Stimulated activated CD4-positive, alpha-beta T cell treated with anti-CD3 and anti-CD28 coated beads, TNF-alpha, amount 100 ng/mL, for 24 hours (primary cell): ENCODE measurements around the gene TUBB3.
"Not testable (repeated sequence)": the region's sequence is repeated elsewhere in the genome, so short reads cannot be mapped to it uniquely, and the experiment has no call there.

ENCODE experiments used
- DNase-seq, 3 experiments: peaks; one replicate each; pipeline ENCODE4 v3.0.0-alpha.2; 2020; ENCODE audit warnings: low read depth in 3 of 3

The TUBB3 gene

DNA sequence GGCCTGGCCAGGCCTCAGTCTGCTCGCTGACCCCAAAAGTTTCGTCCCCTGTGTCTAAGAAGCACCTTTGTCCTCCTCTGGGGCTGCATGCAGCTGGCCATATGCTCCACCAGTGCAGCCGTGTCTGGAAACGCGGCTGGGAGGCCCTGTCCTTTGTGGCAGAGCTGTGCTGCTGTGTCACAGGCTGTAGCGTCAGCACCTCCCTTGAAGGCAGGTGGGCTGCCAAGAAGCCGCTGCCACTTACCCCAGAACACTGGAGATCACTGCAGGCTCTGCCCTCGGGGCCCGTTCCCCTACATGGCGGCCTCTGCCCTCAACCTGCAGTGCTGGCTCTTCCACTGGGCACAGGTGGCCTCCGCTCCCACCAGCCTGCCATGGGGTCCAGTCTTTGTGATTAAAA lies 20.2 kb upstream of the TUBB3 start:
- no peak for DNase-seq

- DNase-seq = no peak
Observed at GRCh38 chr16:89903908-89904515, 19.1 kb upstream of the TUBB3 start.

- no peak for DNase-seq
Observed at GRCh38 chr16:89904606-89905510, 18.3 kb upstream of the TUBB3 start.

GRCh38 chr16:89905511-89906139 lies 17.5 kb upstream of the TUBB3 start:
- no peak for DNase-seq

DNA sequence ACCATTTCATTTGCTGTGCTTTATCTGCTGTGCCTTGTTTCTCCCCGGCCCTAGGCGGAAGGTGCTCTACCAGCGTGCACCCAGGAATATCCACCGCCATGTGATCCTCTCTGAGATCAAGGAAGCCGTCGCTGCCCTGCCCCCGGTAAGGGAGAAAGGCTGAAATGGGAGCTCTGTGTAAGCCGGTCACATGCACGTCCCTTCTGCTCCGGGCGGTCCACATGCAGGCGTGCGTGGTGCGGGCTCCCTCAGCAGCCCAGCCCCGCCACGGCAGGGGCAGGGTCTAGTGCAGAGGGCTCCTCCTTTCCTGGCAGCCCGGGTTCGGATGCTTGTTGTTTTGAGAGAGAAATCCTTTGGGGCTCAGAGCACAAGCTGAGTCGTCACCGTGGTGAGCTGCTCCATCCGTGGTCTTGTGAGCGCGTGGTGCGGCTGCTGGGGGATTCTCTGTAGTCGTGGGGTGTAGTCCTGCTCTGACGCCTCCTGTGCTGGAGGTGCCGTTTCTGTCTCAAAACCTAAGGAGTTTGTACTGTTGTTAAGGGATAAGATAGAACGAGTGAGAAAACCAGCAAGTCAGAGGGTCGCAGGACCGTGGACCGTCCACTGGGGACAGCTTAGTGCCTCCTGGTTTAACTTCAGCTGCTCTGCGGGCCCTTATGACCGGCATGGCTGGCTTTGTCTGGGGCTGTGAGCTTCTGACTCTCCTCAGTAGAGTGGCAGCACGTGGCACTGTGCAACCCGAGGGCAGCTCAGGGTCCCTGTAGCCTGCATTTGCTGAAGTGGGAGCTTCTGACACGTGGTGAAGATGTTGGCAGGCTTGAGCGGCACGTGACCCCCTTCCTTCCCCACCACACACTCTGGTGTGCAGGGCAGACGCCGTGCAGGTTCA lies 16.8 kb upstream of the TUBB3 start:
- no peak for DNase-seq

GRCh38 chr16:89907055-89907814 lies 15.9 kb upstream of the TUBB3 start:
- no peak for DNase-seq

- no peak for DNase-seq
Observed at GRCh38 chr16:89908236-89908635, 14.9 kb upstream of the TUBB3 start.

- peak; percentile 40 to 71 (median 54) for DNase-seq
Observed at GRCh38 chr16:89909777-89910716, 13.1 kb upstream of the TUBB3 start.

DNA sequence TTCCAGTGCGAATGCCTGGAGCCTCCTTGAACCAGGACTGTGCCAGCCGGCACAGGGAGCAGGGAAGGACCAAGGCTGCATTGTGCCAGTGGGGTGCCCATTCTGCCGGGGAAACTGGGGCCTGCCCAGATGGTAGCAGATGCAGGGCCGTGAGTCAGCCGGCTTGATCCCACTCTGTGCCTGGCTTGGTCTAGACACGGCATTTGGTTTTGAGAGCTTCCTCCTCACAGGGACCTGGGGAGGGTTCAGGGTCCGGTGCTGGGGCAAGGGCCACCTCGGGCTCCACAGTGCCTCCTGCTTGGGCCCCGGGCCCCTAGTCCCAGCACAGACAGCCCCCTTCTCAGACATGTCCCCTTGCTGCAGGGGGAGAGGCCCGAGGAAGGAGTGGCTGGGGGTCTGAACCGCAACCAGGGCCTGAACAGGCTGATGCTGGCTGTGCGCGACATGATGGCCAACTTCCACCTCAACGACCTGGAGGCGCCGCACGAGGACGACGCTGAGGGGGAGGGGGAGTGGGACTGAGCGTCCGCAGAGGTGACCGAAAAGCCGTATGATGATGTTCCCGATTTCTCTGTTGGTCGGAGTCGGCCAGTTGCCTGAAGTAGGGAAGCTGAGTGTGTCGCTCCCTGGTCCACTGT lies 12.3 kb upstream of the TUBB3 start:
- DNase-seq = no peak

DNA sequence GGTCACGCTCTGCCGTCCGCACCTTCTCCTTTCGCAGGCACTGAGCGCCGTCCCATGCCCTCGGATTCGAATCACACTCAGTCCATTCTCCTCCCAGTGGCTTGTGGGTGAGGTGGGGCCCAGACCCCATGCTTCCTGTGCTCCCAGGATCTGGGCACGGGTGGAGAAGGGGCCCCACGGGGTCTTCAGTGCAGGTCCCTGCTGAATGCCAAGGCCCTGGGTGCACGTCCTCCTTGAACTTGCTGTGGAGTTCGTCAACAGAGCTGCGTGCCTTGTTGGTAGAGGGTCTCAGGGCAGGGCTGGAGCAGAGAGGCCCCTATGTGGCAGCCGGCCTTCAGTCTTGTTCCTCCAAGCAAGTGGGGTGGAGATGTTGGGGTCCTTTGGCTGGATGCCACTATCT lies 11.8 kb upstream of the TUBB3 start:
- no peak for DNase-seq

DNA sequence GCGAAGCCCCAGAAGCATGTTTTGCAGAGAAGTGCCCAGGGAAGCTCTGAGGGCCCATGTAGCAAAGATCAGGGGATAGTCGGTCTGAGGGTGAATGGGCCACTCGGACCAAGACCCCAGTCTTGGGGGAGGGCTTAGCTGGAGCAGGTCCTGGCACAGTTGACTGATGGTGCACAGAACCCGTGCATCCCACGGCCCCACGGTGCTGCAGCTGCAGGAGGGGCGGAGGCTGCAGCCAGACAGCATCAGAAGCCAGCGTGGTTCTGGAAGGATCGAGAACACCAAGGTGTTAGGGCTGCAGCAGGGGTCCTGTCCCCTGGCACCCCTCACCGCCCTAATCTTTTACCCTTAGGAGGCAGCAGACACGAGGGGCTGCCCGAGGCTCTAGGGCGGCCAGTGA lies 11.0 kb upstream of the TUBB3 start:
- DNase-seq = no peak

DNA sequence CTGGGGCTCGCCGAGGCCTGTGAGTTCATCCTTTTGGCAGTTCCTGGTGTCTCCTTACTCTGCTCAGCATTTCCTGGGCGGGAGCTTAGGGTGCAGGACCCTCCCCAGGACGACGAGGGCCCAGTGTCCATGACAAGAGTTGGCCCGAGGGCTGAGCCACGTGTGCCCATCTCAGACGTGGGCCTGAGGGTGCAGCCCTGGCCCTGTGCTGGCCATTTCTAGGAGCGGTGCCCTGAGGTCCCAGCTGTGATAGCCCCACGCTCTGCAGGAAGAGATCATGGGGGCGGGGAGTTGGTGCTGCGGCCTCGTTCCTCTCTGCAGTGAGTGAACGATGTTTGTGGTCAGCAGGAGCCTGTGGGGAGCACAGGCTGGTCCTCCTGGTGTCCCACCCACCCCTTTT lies 10.5 kb upstream of the TUBB3 start:
- no peak for DNase-seq

GRCh38 chr16:89913408-89914387 lies 9.4 kb upstream of the TUBB3 start:
- DNase-seq = no peak

- DNase-seq = not testable (repeated sequence)
Observed at GRCh38 chr16:89914642-89915285, 8.4 kb upstream of the TUBB3 start.

GRCh38 chr16:89915303-89916232 lies 7.6 kb upstream of the TUBB3 start:
- DNase-seq = no peak

DNA sequence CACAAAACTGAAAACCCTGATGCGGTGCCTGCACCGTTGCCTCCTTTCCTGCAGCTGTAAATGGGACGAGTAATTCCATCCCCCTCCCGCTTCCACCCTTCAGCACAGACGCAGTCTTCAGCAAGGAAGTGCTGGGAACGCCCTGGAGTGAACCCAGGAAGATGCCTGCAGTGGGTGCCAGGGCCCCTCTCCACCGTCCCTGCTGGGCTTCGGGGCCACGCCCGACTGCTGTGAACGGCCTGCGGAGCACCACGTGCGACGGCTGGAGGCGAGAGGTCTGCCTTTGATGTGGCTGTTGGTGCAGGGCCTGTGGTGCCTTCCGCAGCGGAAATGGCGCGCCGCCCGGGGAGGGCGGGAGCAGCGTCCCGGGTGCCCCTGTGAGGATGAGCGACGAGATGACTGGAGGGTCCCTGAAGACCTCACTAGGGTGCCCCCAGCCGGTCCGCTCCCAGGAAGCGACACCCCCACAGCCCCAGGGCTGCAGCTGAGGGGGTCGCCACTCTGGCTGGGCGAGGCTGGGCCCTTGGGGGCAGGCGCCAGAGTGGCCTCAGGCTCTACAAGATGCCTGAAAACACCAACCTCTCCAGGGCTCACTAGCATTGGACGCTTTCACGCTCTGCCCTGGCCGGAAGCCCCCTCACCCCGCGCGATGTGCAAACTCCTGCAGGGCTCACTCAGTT lies 5.2 kb upstream of the TUBB3 start:
- DNase-seq = peak; percentile 49 to 76 (median 52)
